IPS-11a (cell line): ENCODE results near the gene DDC.

ENCODE experiments used
- H3K4me3 ChIP-seq: one replicate; pipeline ENCODE4 v1.5.1; 2013; ENCODE audit warnings: low read depth, low read length, control low read depth

DDC gene

GRCh38 chr7:50491943-50492342 lies 73.3 kb downstream of the DDC start:
- H3K4me3 ChIP-seq, result no peak overlapping the region

DNA sequence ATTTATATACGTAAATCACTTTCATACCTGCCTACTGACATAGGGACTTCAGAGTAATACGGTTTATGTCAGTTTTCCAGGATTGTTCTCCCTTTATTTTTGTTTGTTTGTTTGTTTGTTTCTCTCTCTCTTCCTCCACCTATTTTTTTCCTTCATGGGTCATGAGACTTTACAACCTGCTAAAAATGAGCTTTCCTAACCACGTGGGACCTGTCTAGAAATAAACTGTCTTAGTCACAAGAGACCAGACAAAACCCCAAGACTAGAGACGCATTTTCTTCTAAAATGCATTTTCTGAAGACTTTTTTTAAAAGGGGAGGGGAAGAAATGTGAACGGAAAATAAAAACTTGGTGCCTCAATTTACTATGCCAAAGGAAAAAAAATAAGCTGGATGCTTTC lies 74.0 kb downstream of the DDC start:
- no peak overlapping the region for H3K4me3 ChIP-seq

- no peak overlapping the region for H3K4me3 ChIP-seq
Observed at GRCh38 chr7:50488379-50488778, 76.8 kb downstream of the DDC start.

DNA sequence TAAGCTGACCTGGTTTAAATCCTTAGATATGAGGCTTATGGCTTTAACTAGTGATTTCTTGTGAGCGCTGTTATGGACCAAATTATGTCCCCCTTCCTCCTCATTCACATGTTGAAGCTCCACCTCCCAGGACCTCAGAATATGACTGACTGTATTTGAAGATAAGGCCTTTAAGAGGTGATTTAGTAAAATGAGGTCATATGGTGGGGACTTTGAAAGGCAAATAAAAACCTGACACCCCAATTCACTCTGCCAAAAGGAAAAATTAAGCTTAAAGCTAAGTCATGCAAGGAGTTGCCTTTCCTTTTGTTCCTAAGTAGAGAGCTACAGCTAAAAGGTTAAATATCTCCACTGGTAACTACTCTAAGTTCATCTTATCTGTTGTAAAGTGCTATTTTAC lies 78.7 kb downstream of the DDC start:
- no peak overlapping the region for H3K4me3 ChIP-seq

GRCh38 chr7:50481867-50482266 lies 83.3 kb downstream of the DDC start:
- H3K4me3 ChIP-seq, result no peak overlapping the region

GRCh38 chr7:50480797-50481196 lies 84.4 kb downstream of the DDC start:
- no peak overlapping the region for H3K4me3 ChIP-seq

DNA sequence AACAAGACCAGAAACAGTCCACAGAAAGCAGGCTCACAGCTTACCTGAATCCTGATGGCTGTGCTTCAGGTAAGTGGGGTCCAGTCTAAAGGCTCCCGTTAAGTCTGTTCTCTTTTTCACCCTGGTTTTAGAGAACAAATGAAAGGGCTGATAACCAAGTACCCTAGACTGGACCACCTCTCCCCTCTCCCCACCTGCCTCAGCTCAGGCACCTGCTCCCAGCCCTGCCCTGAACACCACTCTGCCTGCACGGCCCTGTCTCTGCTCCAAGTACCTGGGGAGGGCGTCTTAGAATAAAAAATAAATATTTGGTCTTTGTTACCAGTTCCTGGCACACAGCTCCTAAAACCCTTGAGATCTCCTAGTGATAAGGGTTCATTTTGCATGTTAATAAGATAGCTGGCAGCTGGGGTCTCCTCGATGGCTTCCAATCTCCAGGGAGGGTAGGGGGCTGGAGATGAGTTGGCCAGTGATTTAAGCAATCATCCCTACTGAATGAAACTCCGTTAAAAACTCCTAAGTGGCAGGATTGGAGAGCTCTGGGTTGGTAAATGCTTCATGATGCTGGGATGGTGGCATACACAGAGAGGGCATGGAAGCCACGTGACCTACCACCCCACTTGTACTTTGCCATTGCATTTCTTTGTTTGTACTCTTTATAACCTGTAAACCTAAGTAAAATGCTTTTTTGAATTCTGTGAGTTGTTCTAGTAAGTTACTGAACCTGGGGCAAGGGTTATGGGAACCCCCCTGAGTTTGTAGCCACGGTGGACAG lies 85.3 kb downstream of the DDC start:
- no peak overlapping the region for H3K4me3 ChIP-seq

- H3K4me3 ChIP-seq, result no peak overlapping the region
Observed at GRCh38 chr7:50477640-50478039, 87.6 kb downstream of the DDC start.

- H3K4me3 ChIP-seq, result no peak overlapping the region
Observed at GRCh38 chr7:50476953-50477625, 88.1 kb downstream of the DDC start.

DNA sequence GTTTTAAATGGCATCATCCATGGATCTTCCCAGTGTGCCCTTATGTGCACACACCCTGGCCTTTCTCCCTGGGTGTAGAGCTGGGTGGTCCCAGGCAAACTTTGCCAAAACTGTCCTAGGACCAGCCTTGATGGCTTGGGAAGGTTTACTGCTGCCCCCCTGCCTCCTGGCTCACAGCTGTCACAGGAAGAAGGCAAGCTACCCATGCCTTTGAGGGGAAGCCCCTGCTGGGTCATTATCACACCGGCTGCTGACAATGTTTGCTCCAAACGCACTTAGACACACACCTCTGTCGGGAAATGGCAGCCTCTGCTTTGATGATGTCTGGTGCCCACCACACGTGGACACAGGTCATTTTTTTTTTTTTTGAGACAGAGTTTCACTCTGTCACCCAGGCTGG lies 89.9 kb downstream of the DDC start:
- H3K4me3 ChIP-seq, result no peak overlapping the region

DNA sequence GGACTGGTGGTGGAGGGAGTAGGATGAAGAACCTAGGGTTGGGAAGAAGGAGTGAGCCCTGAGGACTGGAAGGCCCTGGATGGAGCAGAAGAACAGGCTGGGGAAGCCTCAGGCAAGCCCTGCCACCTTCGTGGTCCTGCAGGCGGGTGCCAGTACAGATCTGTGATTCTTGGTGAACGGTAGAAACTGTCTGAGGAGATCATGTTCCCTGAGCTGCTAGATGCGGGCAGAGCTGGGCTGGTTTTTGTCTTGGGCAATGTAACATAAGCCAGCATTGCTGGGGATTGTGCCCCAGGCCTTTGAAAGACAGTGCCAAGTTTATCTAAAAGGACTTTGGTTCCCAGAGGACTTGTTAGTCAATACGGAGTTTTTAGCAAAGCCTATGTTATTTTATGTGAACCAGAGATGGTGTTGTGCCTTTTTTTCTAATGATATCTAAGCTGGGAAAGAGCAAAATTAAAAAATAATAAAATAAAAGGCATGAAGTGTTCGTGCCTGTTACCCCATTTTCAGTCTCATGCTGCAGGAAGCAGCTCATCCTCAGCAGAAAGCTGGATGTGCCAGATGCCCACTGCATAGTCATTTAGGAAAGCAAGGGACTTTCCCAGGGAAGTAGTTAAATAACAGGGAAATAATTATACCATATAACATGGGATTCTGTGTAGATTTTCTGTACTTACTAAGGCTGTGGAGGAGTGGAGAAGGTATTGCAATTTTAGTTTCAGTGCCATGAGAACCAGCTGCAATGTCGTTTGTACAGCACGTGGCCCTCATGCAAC lies 90.6 kb downstream of the DDC start:
- no peak overlapping the region for H3K4me3 ChIP-seq

- H3K4me3 ChIP-seq, result no peak overlapping the region
Observed at GRCh38 chr7:50473531-50473930, 91.7 kb downstream of the DDC start.

DNA sequence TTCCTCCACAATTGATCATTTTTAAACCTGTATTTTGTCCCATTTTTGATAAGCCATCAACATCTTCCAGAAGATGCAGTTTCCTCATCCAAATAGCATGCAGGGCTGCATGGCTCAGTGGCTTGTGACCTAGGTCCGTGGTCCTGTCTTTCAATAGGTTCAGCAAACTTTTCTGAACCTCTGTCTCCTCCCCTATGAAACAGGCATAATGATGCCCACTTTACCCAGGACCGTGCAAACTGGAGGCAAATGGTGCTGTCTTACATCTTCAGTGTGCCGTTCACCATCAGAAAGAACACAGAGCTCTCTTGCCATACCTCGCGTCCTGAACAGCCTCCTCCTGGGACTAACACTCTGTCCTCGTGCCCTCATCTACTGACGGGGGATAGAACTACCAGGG lies 92.8 kb downstream of the DDC start:
- H3K4me3 ChIP-seq, result no peak overlapping the region

GRCh38 chr7:50471970-50472369 lies 93.2 kb downstream of the DDC start:
- no peak overlapping the region for H3K4me3 ChIP-seq

DNA sequence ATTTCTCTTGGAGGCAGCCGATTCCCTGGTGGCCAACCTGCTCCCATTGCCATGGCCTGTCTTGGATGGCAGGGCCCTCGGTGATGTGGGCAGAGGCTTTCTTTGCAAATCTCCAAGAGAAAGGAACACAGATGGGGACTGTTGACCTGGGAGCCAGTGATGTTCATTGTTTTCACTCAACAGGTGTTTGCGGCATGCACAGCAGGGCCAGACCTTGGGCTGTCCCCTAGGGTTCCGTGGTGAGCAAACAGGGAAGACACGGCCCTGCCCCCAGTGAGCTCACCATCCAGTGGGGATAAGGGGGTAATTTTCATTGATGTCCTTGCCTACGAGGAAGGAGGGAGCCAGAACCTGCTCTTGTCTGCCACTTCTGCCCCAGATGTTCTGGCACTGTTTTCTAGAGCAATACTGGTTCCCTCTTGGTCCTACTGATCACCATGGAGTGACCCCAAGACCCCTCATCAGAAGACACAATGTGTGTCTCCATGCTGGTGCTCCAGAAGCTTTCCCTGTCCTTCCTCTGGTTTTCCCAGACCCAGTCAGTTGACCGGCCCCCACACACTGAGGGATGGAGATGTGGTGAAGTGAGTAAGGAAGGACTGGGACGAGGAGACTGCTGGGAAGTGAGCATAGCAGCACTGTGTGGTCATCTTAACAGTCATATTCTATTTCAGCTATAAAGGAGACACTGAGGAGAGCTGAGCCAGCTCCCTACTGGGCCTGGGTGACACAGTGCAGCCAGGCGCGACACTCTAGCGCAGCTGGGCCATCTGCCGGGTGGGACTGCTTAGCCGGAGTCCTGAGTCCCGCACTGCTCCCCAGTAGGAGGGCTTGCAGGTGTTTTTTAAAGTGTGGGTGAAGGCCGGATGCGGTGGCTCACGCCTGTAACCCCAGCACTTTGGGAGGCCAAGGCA lies 94.7 kb downstream of the DDC start:
- no peak overlapping the region for H3K4me3 ChIP-seq

DNA sequence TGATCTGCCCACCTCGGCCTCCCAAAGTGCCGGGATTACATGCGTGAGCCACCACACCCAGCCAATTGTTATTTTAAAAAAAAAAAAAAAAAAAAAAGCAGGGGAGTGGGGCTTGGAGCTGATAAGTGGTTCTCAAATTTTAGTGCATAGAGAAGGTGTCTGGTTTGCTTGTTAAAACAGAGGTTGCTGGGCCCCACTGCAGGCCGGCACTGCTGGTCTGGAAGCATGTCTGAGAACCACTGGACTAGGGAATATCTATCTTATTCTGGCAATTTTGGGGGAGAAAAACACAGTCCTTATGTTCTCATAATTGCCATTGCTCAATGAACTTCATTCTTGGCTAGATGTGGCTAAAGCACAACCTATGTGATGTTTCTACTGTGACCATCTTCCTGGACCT lies 96.0 kb downstream of the DDC start:
- H3K4me3 ChIP-seq, result no peak overlapping the region

DNA sequence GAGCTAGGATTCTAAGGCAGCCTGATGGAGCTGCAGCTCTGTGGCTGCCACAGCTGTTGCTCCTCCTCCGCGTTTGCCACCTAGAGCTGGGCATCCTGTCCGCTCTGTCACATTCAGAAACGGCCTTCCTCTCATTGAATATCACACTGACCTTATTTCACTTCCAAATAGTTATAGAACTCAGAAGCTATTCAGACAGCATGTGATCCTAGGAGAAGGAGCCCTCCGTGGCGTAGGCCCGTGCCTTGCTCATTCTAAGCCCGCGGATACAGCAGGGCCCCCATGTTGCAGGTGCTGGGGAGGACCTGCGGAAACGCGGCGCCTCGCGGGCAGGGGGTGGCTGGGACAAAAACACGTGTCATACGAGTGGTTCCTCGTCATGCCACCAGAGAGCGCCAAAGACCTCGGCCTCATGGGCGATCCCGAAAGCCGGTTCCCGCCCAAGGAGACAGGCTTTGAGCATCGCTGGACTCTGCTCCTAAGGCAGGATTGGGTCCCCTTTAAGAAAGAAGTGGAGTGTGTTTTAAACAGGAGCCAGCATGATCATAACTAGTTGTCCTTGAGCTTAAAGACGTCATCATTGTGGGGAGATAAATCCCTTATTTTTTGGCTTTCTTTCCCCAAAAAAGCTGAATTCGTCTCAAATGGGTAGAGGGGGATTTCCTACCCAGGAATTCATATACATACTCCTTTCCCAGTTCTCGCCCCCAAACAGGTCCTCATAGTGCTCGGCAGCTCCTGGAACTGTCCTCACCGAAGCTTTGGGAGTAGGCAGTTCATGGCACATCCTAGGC lies 97.2 kb downstream of the DDC start:
- H3K4me3 ChIP-seq, result no peak overlapping the region

- H3K4me3 ChIP-seq, result no peak overlapping the region
Observed at GRCh38 chr7:50466815-50467585, 98.2 kb downstream of the DDC start.

DNA sequence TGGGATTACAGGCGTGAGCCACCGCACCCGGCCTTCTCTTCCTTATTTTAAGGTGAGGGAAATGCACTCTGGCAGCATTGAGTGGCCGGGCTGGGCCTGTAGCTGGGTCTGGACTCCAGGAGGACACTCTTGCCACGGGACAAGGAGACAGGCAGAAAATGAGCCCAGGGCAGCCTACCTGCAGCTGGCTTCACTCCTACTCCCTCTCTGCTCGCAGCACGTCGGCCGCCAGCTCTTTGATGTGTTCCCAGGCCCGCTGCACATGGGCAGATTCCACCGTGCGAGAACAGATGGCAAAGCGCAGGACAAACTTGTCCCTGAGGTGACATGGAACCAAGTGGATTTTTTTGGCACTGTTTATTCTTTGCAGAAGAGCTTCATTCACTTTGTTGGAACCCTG lies 102.2 kb downstream of the DDC start:
- H3K4me3 ChIP-seq, result no peak overlapping the region
